NCI-H526 treated with DMSO at 0.1 percent for 48 hours (cell line): Measurements from ENCODE around the gene FKBP9.
"Not testable (repeated sequence)": the region's sequence is repeated elsewhere in the genome, so short reads cannot be mapped to it uniquely, and the experiment has no call there.

Source experiments
- DNase-seq: peaks from one replicate; lab custom pipeline; 2025; lab: John Stamatoyannopoulos, UW

FKBP9 gene

DNA sequence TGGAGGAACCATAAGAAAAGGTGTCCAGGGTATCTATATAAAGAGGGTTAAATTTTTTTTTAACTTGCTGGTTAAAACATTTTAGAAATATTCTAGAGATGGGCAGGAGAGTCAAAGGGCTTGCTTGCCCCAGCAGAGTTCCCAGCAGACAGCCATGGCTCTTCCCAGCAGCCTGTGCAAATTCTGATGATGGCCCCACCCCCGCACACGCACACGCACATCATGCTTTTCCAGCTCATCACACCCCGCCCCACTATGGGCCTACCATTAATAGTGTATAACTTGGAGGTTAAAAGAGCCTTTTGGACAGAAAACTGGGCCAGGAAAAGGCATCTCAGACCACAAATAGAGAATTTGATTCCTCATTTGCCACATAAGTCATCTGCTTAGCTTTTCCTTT is 48.5 kb downstream of the FKBP9 start:
- not testable (repeated sequence) for DNase-seq

- no peak for DNase-seq
Observed at GRCh38 chr7:33009734-33010133, 52.5 kb downstream of the FKBP9 start.

- no peak for DNase-seq
Observed at GRCh38 chr7:33012364-33012763, 55.1 kb downstream of the FKBP9 start.

GRCh38 chr7:33024189-33024757 is 67.0 kb downstream of the FKBP9 start:
- DNase-seq, result no peak

- DNase-seq, result no peak
Observed at GRCh38 chr7:33035776-33036175, 78.5 kb downstream of the FKBP9 start.

DNA sequence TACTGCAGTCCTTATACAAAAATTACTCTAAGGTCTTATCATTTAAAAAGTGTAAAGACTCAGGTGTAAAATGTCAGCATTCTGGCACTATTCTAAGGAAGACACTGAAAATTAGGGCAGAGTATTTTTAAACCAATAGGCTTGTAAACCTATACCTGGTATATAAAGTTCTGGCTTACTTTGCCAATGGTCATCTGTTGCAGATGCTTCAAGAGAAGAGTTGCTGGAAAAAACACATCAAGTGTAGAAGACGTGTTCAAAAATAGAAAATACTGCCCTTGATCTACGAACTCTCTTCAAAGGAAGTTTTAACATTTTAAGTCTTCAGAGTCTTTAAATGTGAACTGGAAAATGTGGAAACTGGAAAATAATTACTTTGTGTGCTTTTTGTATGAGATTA is 81.4 kb downstream of the FKBP9 start:
- DNase-seq, result no peak

- no peak for DNase-seq
Observed at GRCh38 chr7:33039257-33039902, 82.1 kb downstream of the FKBP9 start.

DNA sequence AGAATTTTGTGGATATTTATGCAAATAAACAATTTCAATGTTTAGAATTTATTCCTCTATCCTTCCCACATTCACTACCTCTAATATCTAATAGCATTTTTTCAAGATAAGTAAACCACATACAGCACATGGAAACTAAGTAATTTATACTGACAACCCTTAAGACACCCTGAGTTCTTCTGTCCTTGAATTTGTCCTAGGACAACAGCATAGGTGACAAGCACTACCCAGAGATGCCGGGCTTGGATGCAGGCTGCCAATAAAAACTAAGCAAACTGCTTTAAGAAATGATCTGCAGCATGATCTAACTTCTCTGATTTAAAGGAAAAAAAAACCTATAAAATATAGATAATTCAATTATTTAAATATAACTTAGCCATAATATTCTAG is 82.7 kb downstream of the FKBP9 start:
- DNase-seq, result no peak

GRCh38 chr7:33040803-33041516 is 83.7 kb downstream of the FKBP9 start:
- DNase-seq, result peak; percentile 95

DNA sequence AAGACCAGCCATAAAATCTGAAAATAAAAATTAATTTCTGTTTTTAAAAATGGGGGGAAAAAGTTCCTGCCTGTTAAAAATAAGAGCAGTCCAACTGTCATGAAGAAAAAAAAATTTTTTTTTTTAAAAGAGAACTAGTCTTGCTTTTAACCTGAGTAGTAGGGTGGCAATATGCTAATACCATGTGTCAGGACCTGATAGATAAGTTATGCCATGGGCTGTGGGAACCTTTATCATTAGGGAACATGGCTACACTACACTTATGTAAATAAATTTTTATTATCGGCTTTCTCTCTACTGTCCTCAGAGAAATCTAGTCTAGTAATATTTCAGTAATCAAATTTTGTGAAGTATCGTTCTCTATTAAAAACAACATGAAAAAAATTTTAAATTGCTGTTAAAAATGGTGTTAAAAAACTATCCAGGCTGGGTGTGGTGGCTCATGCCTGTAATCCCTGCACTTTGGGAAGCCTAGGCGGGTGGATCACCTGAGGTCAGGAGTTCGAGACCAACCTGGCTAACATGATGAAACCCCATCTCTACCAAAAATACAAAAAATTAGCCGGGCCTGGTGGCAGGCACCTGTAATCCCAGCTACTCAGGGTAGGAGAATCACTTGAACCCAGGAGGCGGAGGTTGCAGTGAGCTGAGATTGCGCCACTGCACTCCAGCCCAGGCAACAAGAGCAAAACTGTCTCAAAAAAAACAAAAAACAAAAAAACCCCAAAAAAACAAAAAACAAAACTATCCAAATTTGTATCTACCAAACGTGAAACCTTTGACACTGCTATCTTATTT is 84.6 kb downstream of the FKBP9 start:
- peak; percentile 18 for DNase-seq

GRCh38 chr7:33043501-33044400 is 86.5 kb downstream of the FKBP9 start:
- no peak for DNase-seq

GRCh38 chr7:33044401-33044718 is 87.1 kb downstream of the FKBP9 start:
- DNase-seq, result peak; percentile 79

DNA sequence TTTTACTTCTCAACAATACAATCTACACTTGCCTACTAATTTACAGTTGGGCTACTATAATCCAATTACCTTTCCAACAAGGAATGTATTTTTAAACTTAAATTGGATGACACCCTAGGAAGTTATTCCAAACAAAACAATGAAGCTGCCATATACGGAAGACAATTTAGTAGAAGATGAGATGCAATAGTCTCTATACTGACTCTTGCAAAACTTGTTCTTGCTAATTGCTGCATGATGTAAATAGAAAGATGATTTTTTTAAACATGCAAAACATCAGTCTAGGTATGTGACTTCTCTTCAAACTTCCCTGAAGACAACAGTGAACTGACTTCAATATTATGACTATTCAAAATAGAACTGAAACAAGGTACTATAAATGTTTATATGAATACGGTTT is 87.7 kb downstream of the FKBP9 start:
- DNase-seq, result peak; percentile 63

DNA sequence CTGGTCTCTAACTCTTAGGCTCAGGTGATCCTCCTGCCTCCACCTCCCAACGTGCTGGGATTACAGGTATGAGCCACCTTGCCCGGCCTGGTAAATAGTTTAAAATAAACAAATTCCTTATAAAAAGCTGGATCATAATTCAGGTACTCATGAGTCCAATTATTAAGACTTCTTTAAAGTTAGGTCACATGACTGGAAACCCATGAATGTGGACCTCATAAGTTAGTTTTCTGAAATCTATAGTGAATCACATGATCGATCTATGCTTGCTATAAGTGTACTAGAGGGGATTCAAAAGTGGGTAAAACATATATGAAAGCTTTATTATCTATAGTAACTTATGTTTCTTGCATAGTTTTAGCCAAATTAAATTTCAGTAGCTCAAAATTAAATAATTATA is 91.0 kb downstream of the FKBP9 start:
- DNase-seq, result no peak

- no peak for DNase-seq
Observed at GRCh38 chr7:33048704-33049103, 91.5 kb downstream of the FKBP9 start.

- DNase-seq, result peak; percentile 46
Observed at GRCh38 chr7:33050535-33051318, 93.5 kb downstream of the FKBP9 start.

- DNase-seq, result no peak
Observed at GRCh38 chr7:33053721-33054120, 96.5 kb downstream of the FKBP9 start.

- no peak for DNase-seq
Observed at GRCh38 chr7:33054261-33054964, 97.2 kb downstream of the FKBP9 start.

- DNase-seq, result no peak
Observed at GRCh38 chr7:33055158-33055557, 97.9 kb downstream of the FKBP9 start.
